ENCODE results near the gene QRICH2.
"Not testable (repeated sequence)": the region's sequence is repeated elsewhere in the genome, so short reads cannot be mapped to it uniquely, and the experiment has no call there.

Gene QRICH2

GRCh38 chr17:76254275-76254674 is 53.8 kb downstream of the QRICH2 start:
- DNase-seq = no peak
- Histone ChIP-seq H3K4me1 (ENCODE audit: control extremely low read depth in 1 of 4, control insufficient read depth in 4 of 4, insufficient read depth in 4 of 4, low read length in 3 of 4) (peaks cover 0 to 43% (median 21%) of the 10 kb centered on the region in 4 experiments), H3K27me3 (replicated peaks in 2 of 5; ENCODE audit: control insufficient read depth in 4 of 5, insufficient read depth in 5 of 5, low read length in 4 of 5) (no peaks in the 10 kb centered on the region), H3K36me3 (ENCODE audit: control insufficient read depth in 4 of 4, insufficient read depth in 4 of 4, low read length in 3 of 4) (no peaks in the 10 kb centered on the region), H3K4me3 (ENCODE audit: control insufficient read depth in 1 of 7, extremely low read depth in 1 of 7, insufficient read depth in 4 of 7, low read depth in 2 of 7, low read length in 6 of 7) (no peak overlapping the region), H3K9me3 (ENCODE audit: control extremely low read depth in 1 of 5, control insufficient read depth in 4 of 5, insufficient read depth in 2 of 5, low read depth in 1 of 5, low read length in 4 of 5) (no peaks in the 10 kb centered on the region), H3K27ac (ENCODE audit: insufficient read depth in 1 of 2, low read depth in 1 of 2, low read length in 2 of 2, poor library complexity in 1 of 2, severe bottlenecking in 2 of 2) (no peak overlapping the region)
- POLR2A ChIA-PET = interaction anchor here (0.9 kb wide), 1 partner anchor 12 kb away, joined by 3 read pairs; no protein-coding TSS in a partner anchor
- WGBS (ENCODE audit: insufficient coverage) = 100% methylated on average over 4 of the region's 5 CpGs
- CTCF ChIA-PET = interaction anchor here (0.7 to 1.4 kb wide), 3 partner anchors 12 to 38 kb away, joined by 3 to 5 read pairs (median 3); no protein-coding TSS in a partner anchor

GRCh38 chr17:76253841-76254240 is 54.2 kb downstream of the QRICH2 start:
- CTCF ChIA-PET = interaction anchor here (0.7 to 1.4 kb wide), 3 partner anchors 13 to 37 kb away, joined by 3 to 5 read pairs (median 3); no protein-coding TSS in a partner anchor
- no peak for DNase-seq
- Histone ChIP-seq H3K27me3 (replicated peaks in 2 of 5; ENCODE audit: control insufficient read depth in 4 of 5, insufficient read depth in 5 of 5, low read length in 4 of 5) (no peaks in the 10 kb centered on the region), H3K27ac (ENCODE audit: insufficient read depth in 1 of 2, low read depth in 1 of 2, low read length in 2 of 2, poor library complexity in 1 of 2, severe bottlenecking in 2 of 2) (no peak overlapping the region), H3K4me1 (ENCODE audit: control extremely low read depth in 1 of 4, control insufficient read depth in 4 of 4, insufficient read depth in 4 of 4, low read length in 3 of 4) (peaks cover 0 to 43% (median 21%) of the 10 kb centered on the region in 4 experiments), H3K4me3 (ENCODE audit: control insufficient read depth in 1 of 7, extremely low read depth in 1 of 7, insufficient read depth in 4 of 7, low read depth in 2 of 7, low read length in 6 of 7) (no peak overlapping the region), H3K36me3 (ENCODE audit: control insufficient read depth in 4 of 4, insufficient read depth in 4 of 4, low read length in 3 of 4) (no peaks in the 10 kb centered on the region), H3K9me3 (ENCODE audit: control extremely low read depth in 1 of 5, control insufficient read depth in 4 of 5, insufficient read depth in 2 of 5, low read depth in 1 of 5, low read length in 4 of 5) (no peaks in the 10 kb centered on the region)
- WGBS (ENCODE audit: insufficient coverage) = 98% methylated on average over 6 of the region's 7 CpGs
- POLR2A ChIA-PET = interaction anchor here (0.9 kb wide), 1 partner anchor 13 kb away, joined by 3 read pairs; no protein-coding TSS in a partner anchor

GRCh38 chr17:76252967-76253766 is 54.9 kb downstream of the QRICH2 start:
- WGBS (ENCODE audit: insufficient coverage) = 92% methylated on average over 19 of the region's 23 CpGs
- CTCF ChIA-PET = interaction anchor here (1.9 kb wide), 1 partner anchor 20 kb away, joined by 4 read pairs; no protein-coding TSS in a partner anchor
- POLR2A ChIA-PET = interaction anchor here (1.2 kb wide), 1 partner anchor 19 kb away, joined by 3 read pairs; no protein-coding TSS in a partner anchor
- H3K27me3 ChIP-seq (replicated peaks in 2 of 5; ENCODE audit: control insufficient read depth in 4 of 5, insufficient read depth in 5 of 5, low read length in 4 of 5); H3K27ac ChIP-seq (ENCODE audit: insufficient read depth in 1 of 2, low read depth in 1 of 2, low read length in 2 of 2, poor library complexity in 1 of 2, severe bottlenecking in 2 of 2); H3K9me3 ChIP-seq (ENCODE audit: control extremely low read depth in 1 of 5, control insufficient read depth in 4 of 5, insufficient read depth in 2 of 5, low read depth in 1 of 5, low read length in 4 of 5); DNase-seq; H3K36me3 ChIP-seq (ENCODE audit: control insufficient read depth in 4 of 4, insufficient read depth in 4 of 4, low read length in 3 of 4): not testable (repeated sequence)
- Histone ChIP-seq H3K4me1 (ENCODE audit: control extremely low read depth in 1 of 4, control insufficient read depth in 4 of 4, insufficient read depth in 4 of 4, low read length in 3 of 4) (peaks cover 0 to 43% (median 21%) of the 10 kb centered on the region in 4 experiments), H3K4me3 (ENCODE audit: control insufficient read depth in 1 of 7, extremely low read depth in 1 of 7, insufficient read depth in 4 of 7, low read depth in 2 of 7, low read length in 6 of 7) (peak overlapping the region in 1 of 7 experiments; percentile 47)

GRCh38 chr17:76252040-76252954 is 55.8 kb downstream of the QRICH2 start:
- DNase-seq = peak; percentile 60 to 85 (median 80)
- H3K27ac ChIP-seq (ENCODE audit: insufficient read depth in 1 of 2, low read depth in 1 of 2, low read length in 2 of 2, poor library complexity in 1 of 2, severe bottlenecking in 2 of 2) = peak overlapping the region in 1 of 2 experiments; percentile 39
- CTCF ChIA-PET = interaction anchor here (0.7 to 2.1 kb wide), 6 partner anchors 7 to 72 kb away, joined by 3 to 8 read pairs (median 4); no protein-coding TSS in a partner anchor

GRCh38 chr17:76251478-76252039 is 56.5 kb downstream of the QRICH2 start:
- CTCF ChIA-PET = interaction anchor here (0.7 to 2.1 kb wide), 6 partner anchors 8 to 72 kb away, joined by 3 to 8 read pairs (median 4); no protein-coding TSS in a partner anchor
- Histone ChIP-seq H3K27ac (ENCODE audit: insufficient read depth in 1 of 2, low read depth in 1 of 2, low read length in 2 of 2, poor library complexity in 1 of 2, severe bottlenecking in 2 of 2) (no peak overlapping the region), H3K4me3 (ENCODE audit: control insufficient read depth in 1 of 7, extremely low read depth in 1 of 7, insufficient read depth in 4 of 7, low read depth in 2 of 7, low read length in 6 of 7) (no peak overlapping the region), H3K4me1 (ENCODE audit: control extremely low read depth in 1 of 4, control insufficient read depth in 4 of 4, insufficient read depth in 4 of 4, low read length in 3 of 4) (peaks cover 0 to 53% (median 24%) of the 10 kb centered on the region in 4 experiments), H3K27me3 (replicated peaks in 2 of 5; ENCODE audit: control insufficient read depth in 4 of 5, insufficient read depth in 5 of 5, low read length in 4 of 5) (peaks cover 0 to 2% (median 0%) of the 10 kb centered on the region in 5 experiments), H3K9me3 (ENCODE audit: control extremely low read depth in 1 of 5, control insufficient read depth in 4 of 5, insufficient read depth in 2 of 5, low read depth in 1 of 5, low read length in 4 of 5) (no peaks in the 10 kb centered on the region), H3K36me3 (ENCODE audit: control insufficient read depth in 4 of 4, insufficient read depth in 4 of 4, low read length in 3 of 4) (no peaks in the 10 kb centered on the region)
- POLR2A ChIA-PET = no interaction called here
- 78% methylated on average over 8 of the region's 8 CpGs for WGBS (ENCODE audit: insufficient coverage)
- no peak for DNase-seq

More at GRCh38 chr17:76252040-76252954, 55.8 kb downstream of the QRICH2 start:
- POLR2A ChIA-PET = interaction anchor here (1.2 kb wide), 1 partner anchor 19 kb away, joined by 3 read pairs; no protein-coding TSS in a partner anchor
- Histone ChIP-seq H3K9me3 (ENCODE audit: control extremely low read depth in 1 of 5, control insufficient read depth in 4 of 5, insufficient read depth in 2 of 5, low read depth in 1 of 5, low read length in 4 of 5) (no peaks in the 10 kb centered on the region), H3K27me3 (replicated peaks in 2 of 5; ENCODE audit: control insufficient read depth in 4 of 5, insufficient read depth in 5 of 5, low read length in 4 of 5) (peaks cover 0 to 2% (median 0%) of the 10 kb centered on the region in 5 experiments), H3K4me1 (ENCODE audit: control extremely low read depth in 1 of 4, control insufficient read depth in 4 of 4, insufficient read depth in 4 of 4, low read length in 3 of 4) (peaks cover 0 to 48% (median 21%) of the 10 kb centered on the region in 4 experiments), H3K4me3 (ENCODE audit: control insufficient read depth in 1 of 7, extremely low read depth in 1 of 7, insufficient read depth in 4 of 7, low read depth in 2 of 7, low read length in 6 of 7) (peak overlapping the region in 4 of 7 experiments; percentile 5 to 51 (median 41)), H3K36me3 (ENCODE audit: control insufficient read depth in 4 of 4, insufficient read depth in 4 of 4, low read length in 3 of 4) (no peaks in the 10 kb centered on the region)
- 19% methylated on average over 11 of the region's 11 CpGs for WGBS (ENCODE audit: insufficient coverage)

GRCh38 chr17:76250141-76250540 is 57.9 kb downstream of the QRICH2 start:
- H3K4me3 ChIP-seq (ENCODE audit: control insufficient read depth in 1 of 7, extremely low read depth in 1 of 7, insufficient read depth in 4 of 7, low read depth in 2 of 7, low read length in 6 of 7) = no peak overlapping the region
- ChIA-PET POLR2A (interaction anchor here (0.7 to 1.3 kb wide), 2 partner anchors 19 to 259 kb away, joined by 3 to 4 read pairs; no protein-coding TSS in a partner anchor), CTCF (interaction anchor here (1.2 kb wide), 1 partner anchor 28 kb away, joined by 7 read pairs; no protein-coding TSS in a partner anchor)
- H3K27ac ChIP-seq (ENCODE audit: insufficient read depth in 1 of 2, low read depth in 1 of 2, low read length in 2 of 2, poor library complexity in 1 of 2, severe bottlenecking in 2 of 2) = no peak overlapping the region
- peaks cover 0 to 55% (median 26%) of the 10 kb centered on the region in 4 experiments for H3K4me1 ChIP-seq (ENCODE audit: control extremely low read depth in 1 of 4, control insufficient read depth in 4 of 4, insufficient read depth in 4 of 4, low read length in 3 of 4)
- DNase-seq = no peak
- WGBS (ENCODE audit: insufficient coverage) = 93% methylated on average over 4 of the region's 6 CpGs
- H3K9me3 ChIP-seq (ENCODE audit: control extremely low read depth in 1 of 5, control insufficient read depth in 4 of 5, insufficient read depth in 2 of 5, low read depth in 1 of 5, low read length in 4 of 5) = no peaks in the 10 kb centered on the region
- peaks cover 0 to 2% (median 0%) of the 10 kb centered on the region in 5 experiments for H3K27me3 ChIP-seq (replicated peaks in 2 of 5; ENCODE audit: control insufficient read depth in 4 of 5, insufficient read depth in 5 of 5, low read length in 4 of 5)
- no peaks in the 10 kb centered on the region for H3K36me3 ChIP-seq (ENCODE audit: control insufficient read depth in 4 of 4, insufficient read depth in 4 of 4, low read length in 3 of 4)
